IMR-90 (cell line): ENCODE measurements around the gene ALOX15. TPM values are rescaled to one million over a fixed set of nuclear protein-coding genes. Genes with fewer than 3 reads are reported as not detected.

Source experiments
- ATAC-seq: fragments of 200-7000 bp; cut with Tn5 transposase; 2 replicates; pipeline ENCODE4 v1.9.1; 2020; ENCODE audit warnings: low read depth, mild to moderate bottlenecking, moderate library complexity
- BruUV-seq: library from RNA; stranded (reverse); fragments of 400-500 nt; replicated peaks from 2 replicates; lab custom pipeline; 2021; lab: Mats Ljungman, UMichigan
- CTCF ChIA-PET: fragments of 300-600 bp; formaldehyde crosslinking; extraction: SDS; loops from one replicate; lab custom pipeline; 2021; ENCODE audit warnings: antibody characterized with exemption; lab: Yijun Ruan, JAX
- POLR2A ChIA-PET: fragments of 300-600 bp; sonication (Branson Sonifier 250); formaldehyde crosslinking; loops from one replicate; lab custom pipeline; 2022; ENCODE audit warnings: antibody characterized with exemption; ENCODE audit not compliant: unreplicated experiment; lab: Charles Lee
- DNase-seq: peaks from one replicate; pipeline ENCODE4 v3.0.0; 2013
- H2AFZ ChIP-seq: replicated peaks from 2 replicates; pipeline ENCODE3; 2013; ENCODE audit warnings: low read length, mild to moderate bottlenecking; ENCODE audit not compliant: poor library complexity
- H2AK5ac ChIP-seq: 2 replicates; pipeline ENCODE4 v1.6.1; 2013; ENCODE audit warnings: low read depth, low read length, inconsistent platforms
- H2AK9ac ChIP-seq: replicated peaks from 2 replicates; pipeline ENCODE3; 2013; ENCODE audit warnings: mild to moderate bottlenecking, low read depth, low read length, moderate library complexity; ENCODE audit not compliant: poor library complexity
- H2BK120ac ChIP-seq: 2 replicates; pipeline ENCODE4 v1.6.1; 2013; ENCODE audit warnings: low read depth, low read length, inconsistent platforms
- H2BK15ac ChIP-seq: 3 replicates; pipeline ENCODE4 v1.6.1; 2013; ENCODE audit warnings: low read depth, low read length, inconsistent platforms
- H2BK20ac ChIP-seq: 2 replicates; pipeline ENCODE4 v1.6.1; 2013; ENCODE audit warnings: low read depth, mild to moderate bottlenecking, inconsistent platforms, low read length, moderate library complexity
- H2BK5ac ChIP-seq: 2 replicates; pipeline ENCODE4 v1.6.1; 2013; ENCODE audit warnings: mild to moderate bottlenecking, low read depth, low read length, inconsistent platforms; ENCODE audit not compliant: poor library complexity, severe bottlenecking
- H3K14ac ChIP-seq: replicated peaks from 2 replicates; pipeline ENCODE4 v1.6.1; 2013; ENCODE audit warnings: low read depth, low read length, inconsistent platforms
- H3K18ac ChIP-seq: 2 replicates; pipeline ENCODE4 v1.6.1; 2013; ENCODE audit warnings: low read depth, low read length, control low read depth
- H3K23ac ChIP-seq: 2 replicates; pipeline ENCODE4 v1.6.1; 2013; ENCODE audit warnings: low read depth, low read length, inconsistent platforms
- H3K27ac ChIP-seq: 2 replicates; pipeline ENCODE4 v1.5.1; 2013; ENCODE audit warnings: mild to moderate bottlenecking, control low read depth, low read length; ENCODE audit not compliant: insufficient read depth
- H3K27me3 ChIP-seq: 2 replicates; pipeline ENCODE4 v1.6.1; 2013; ENCODE audit warnings: low read length; ENCODE audit not compliant: control insufficient read depth, insufficient read depth
- H3K36me3 ChIP-seq: 2 replicates; pipeline ENCODE4 v1.6.1; 2013; ENCODE audit warnings: low read length, mixed read lengths; ENCODE audit not compliant: control insufficient read depth, insufficient read depth
- H3K4ac ChIP-seq: 2 replicates; pipeline ENCODE4 v1.6.1; 2013; ENCODE audit warnings: low read depth, low read length, inconsistent platforms
- H3K4me1 ChIP-seq: 2 replicates; pipeline ENCODE4 v1.6.1; 2013; ENCODE audit warnings: low read length, mixed read lengths; ENCODE audit not compliant: control insufficient read depth, insufficient read depth
- H3K4me2 ChIP-seq: 2 replicates; pipeline ENCODE4 v1.6.1; 2013; ENCODE audit warnings: low read depth, mild to moderate bottlenecking, control low read depth, low read length, moderate library complexity
- H3K4me3 ChIP-seq: 2 replicates; pipeline ENCODE4 v1.5.1; 2013; ENCODE audit warnings: low read depth, mild to moderate bottlenecking, control low read depth, low read length, moderate library complexity; ENCODE audit not compliant: insufficient read depth
- H3K56ac ChIP-seq: 2 replicates; pipeline ENCODE4 v1.6.1; 2013; ENCODE audit warnings: low read length, inconsistent platforms; ENCODE audit not compliant: insufficient read depth; ENCODE audit errors: extremely low read depth
- H3K79me1 ChIP-seq, 2 experiments: 2 replicates each; pipeline ENCODE4 v1.6.1; 2013; ENCODE audit warnings: low read length in 2 of 2, inconsistent platforms in 1 of 2, low read depth in 1 of 2
- H3K9ac ChIP-seq: 2 replicates; pipeline ENCODE4 v1.6.1; 2013; ENCODE audit warnings: low read depth, low read length, control low read depth
- H3K9me1 ChIP-seq: 2 replicates; pipeline ENCODE4 v1.6.1; 2013; ENCODE audit warnings: low read length, inconsistent platforms; ENCODE audit not compliant: insufficient read depth
- H3K9me3 ChIP-seq: 2 replicates; pipeline ENCODE4 v1.6.1; 2013; ENCODE audit warnings: low read length; ENCODE audit not compliant: control insufficient read depth, insufficient read depth
- H4K20me1 ChIP-seq: 2 replicates; pipeline ENCODE4 v1.6.1; 2013; ENCODE audit warnings: low read length, inconsistent platforms; ENCODE audit not compliant: insufficient read depth
- H4K5ac ChIP-seq: 2 replicates; pipeline ENCODE4 v1.6.1; 2013; ENCODE audit warnings: mild to moderate bottlenecking, low read depth, low read length, control low read depth
- H4K8ac ChIP-seq, 2 experiments: 2 replicates each; pipeline ENCODE4 v1.6.1; 2013; ENCODE audit warnings: low read depth in 2 of 2, low read length in 2 of 2, control low read depth in 1 of 2, inconsistent platforms in 1 of 2
- H4K91ac ChIP-seq: 2 replicates; pipeline ENCODE4 v1.6.1; 2013; ENCODE audit warnings: low read depth, low read length, inconsistent platforms; ENCODE audit not compliant: insufficient read depth
- BHLHE40 ChIP-seq: fragments of 150-350 bp; IDR thresholded peaks from 2 replicates; pipeline ENCODE4 v1.6.1; 2016; ENCODE audit warnings: mild to moderate bottlenecking, low read depth, low read length
- CEBPB ChIP-seq: IDR thresholded peaks from 2 replicates; pipeline ENCODE4 v1.6.1; 2012; ENCODE audit warnings: low read depth, low read length, improper control_type of control experiment
- FOS ChIP-seq: fragments of 150-350 bp; IDR thresholded peaks from 2 replicates; pipeline ENCODE4 v1.6.1; 2016; ENCODE audit warnings: low read depth, low read length
- MAFK ChIP-seq: IDR thresholded peaks from 2 replicates; pipeline ENCODE4 v1.6.1; 2012; ENCODE audit warnings: low read depth, low read length, improper control_type of control experiment
- MAZ ChIP-seq: IDR thresholded peaks from 2 replicates; pipeline ENCODE4 v1.6.1; 2012; ENCODE audit warnings: low read depth, mild to moderate bottlenecking, low read length, improper control_type of control experiment, moderate library complexity, borderline replicate concordance
- MXI1 ChIP-seq: IDR thresholded peaks from 2 replicates; pipeline ENCODE4 v1.6.1; 2012; ENCODE audit warnings: low read depth, mild to moderate bottlenecking, low read length, moderate library complexity, borderline replicate concordance
- NFE2L2 ChIP-seq: fragments of 150-350 bp; IDR thresholded peaks from 2 replicates; pipeline ENCODE4 v1.6.1; 2016; ENCODE audit warnings: low read depth, mild to moderate bottlenecking, low read length
- POLR2A ChIP-seq: IDR thresholded peaks from 2 replicates; pipeline ENCODE4 v1.6.1; 2012; ENCODE audit warnings: mild to moderate bottlenecking, low read depth, low read length
- RCOR1 ChIP-seq: IDR thresholded peaks from 2 replicates; pipeline ENCODE4 v1.6.1; 2012; ENCODE audit warnings: mild to moderate bottlenecking, low read length, improper control_type of control experiment; ENCODE audit not compliant: insufficient replicate concordance
- RFX5 ChIP-seq: IDR thresholded peaks from 2 replicates; pipeline ENCODE4 v1.8.0; 2012; ENCODE audit warnings: low read depth, mild to moderate bottlenecking, low read length, moderate library complexity
- SMC3 ChIP-seq: fragments of 150-350 bp; IDR thresholded peaks from 2 replicates; pipeline ENCODE4 v1.6.1; 2016; ENCODE audit warnings: low read depth, mild to moderate bottlenecking, antibody characterized with exemption, low read length, moderate library complexity
- WGBS, 2 experiments: methylation state at CpG; one replicate each; pipeline versions ENCODE4 v1.1.5 to v1.1.7; 2013; ENCODE audit warnings: missing lambda C conversion rate in 2 of 2; ENCODE audit not compliant: insufficient read length in 1 of 2; ENCODE audit errors: extremely low coverage in 2 of 2; 5-methylcytosine and 5-hydroxymethylcytosine counted together
- dilution Hi-C: fragments of 300-500 bp; cut with HindIII; formaldehyde crosslinking; loops from one replicate; pipeline ENCODE4 v1.14.3; 2018; ENCODE audit warnings: low sequenced_read_pairs; ENCODE audit not compliant: unreplicated experiment
- in situ Hi-C: fragments of 300-500 bp; cut with MboI; formaldehyde crosslinking; loops from 3 replicates; pipeline ENCODE4 v1.14.3; 2019; ENCODE audit warnings: low sequenced_read_pairs, inconsistent platforms, mixed read lengths
- intact Hi-C: fragments of 100-400 bp; cut with micrococcal nuclease; formaldehyde crosslinking; loops from 2 replicates; pipeline ENCODE4 v1.10.0; 2022
- polyA plus RNA-seq, 3 experiments: library from polyadenylated mRNA; depleted of rRNA; stranded (reverse); fragments of >200 nt; gene quantifications; 2 replicates each; pipeline ENCODE4 v1.2.3, GENCODE V29; 2012; ENCODE audit warnings: low replicate concordance in 1 of 3
- total RNA-seq: library from RNA; depleted of rRNA; stranded (reverse); fragments of >200 nt; gene quantifications from 2 replicates; pipeline ENCODE4 v1.2.3, GENCODE V29; 2012
- TF ChIP-seq, protein P1 (sequence below): conservative IDR thresholded peaks from 2 replicates; pipeline ENCODE4 v1.5.1; 2012; ENCODE audit warnings: mild to moderate bottlenecking, low read depth, low read length, improper control_type of control experiment
- TF ChIP-seq, protein P2 (sequence below): fragments of 150-350 bp; IDR thresholded peaks from 2 replicates; pipeline ENCODE4 v1.6.1; 2017; ENCODE audit warnings: mild to moderate bottlenecking, antibody characterized with exemption, low read length, low read depth
- TF ChIP-seq, protein P3 (sequence below): fragments of 150-350 bp; IDR thresholded peaks from 2 replicates; pipeline ENCODE4 v1.6.1; 2016; ENCODE audit warnings: low read depth, mild to moderate bottlenecking, low read length, moderate library complexity, borderline replicate concordance

ALOX15 gene
- total and polyA plus RNA-seq, 2 of the 4 experiments (the other 2 are of a cell fraction), result not detected

DNA sequence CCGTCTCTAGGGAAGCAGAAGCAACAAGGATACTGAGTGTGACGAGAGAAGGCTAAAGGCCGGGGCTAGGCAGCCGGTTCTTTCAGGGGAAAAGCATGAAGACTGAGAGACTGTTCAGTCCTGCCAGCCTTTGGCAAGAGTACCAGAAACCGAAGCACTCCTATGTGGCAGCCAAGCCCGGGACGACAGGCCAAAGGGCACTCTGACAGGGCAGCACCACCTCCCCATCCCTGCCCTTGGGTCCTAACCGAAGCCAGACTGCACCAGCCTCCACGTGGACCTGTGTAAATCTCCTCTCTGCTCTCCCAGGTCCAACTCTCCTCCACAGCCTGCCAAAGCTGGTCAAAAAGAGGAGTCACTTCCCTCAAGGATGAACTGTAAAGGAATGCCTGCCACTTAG lies 23.5 kb upstream of the ALOX15 start:
- Histone ChIP-seq H2BK5ac (no peak overlapping the region), H2BK120ac (no peak overlapping the region), H2AFZ (no peak overlapping the region), H3K4me2 (no peak overlapping the region), H4K8ac (no peak overlapping the region), H3K9me3 (no peaks in the 10 kb centered on the region), H4K20me1 (no peaks in the 10 kb centered on the region), H3K23ac (no peak overlapping the region), H3K27me3 (peaks cover 22% of the 10 kb centered on the region), H3K4me3 (no peak overlapping the region), H3K36me3 (no peaks in the 10 kb centered on the region), H2AK9ac (no peak overlapping the region), H3K18ac (no peak overlapping the region), H3K79me1 (no peaks in the 10 kb centered on the region), H2AK5ac (no peak overlapping the region), H4K5ac (no peak overlapping the region), H3K4ac (no peak overlapping the region), H3K4me1 (no peaks in the 10 kb centered on the region), H3K56ac (no peak overlapping the region), H2BK20ac (no peak overlapping the region), H4K91ac (no peak overlapping the region), H3K9ac (no peak overlapping the region), H3K14ac (no peak overlapping the region), H3K27ac (no peak overlapping the region), H3K9me1 (no peaks in the 10 kb centered on the region), H2BK15ac (no peak overlapping the region)
- DNase-seq (no peak), ATAC-seq (no peak)
- BruUV-seq, result no TSS peak
- in situ Hi-C loops, result no loop called here
- CTCF ChIA-PET, result no interaction called here
- 74% methylated on average over 8 of the region's 9 CpGs; no CpG with 5 or more reads in 1 of the 2 experiments for WGBS, 2 experiments
- intact Hi-C loops, result no loop called here
- POLR2A ChIA-PET, result no interaction called here
- no peak for TF ChIP-seq FOS
- TF ChIP-seq, protein P1, sequence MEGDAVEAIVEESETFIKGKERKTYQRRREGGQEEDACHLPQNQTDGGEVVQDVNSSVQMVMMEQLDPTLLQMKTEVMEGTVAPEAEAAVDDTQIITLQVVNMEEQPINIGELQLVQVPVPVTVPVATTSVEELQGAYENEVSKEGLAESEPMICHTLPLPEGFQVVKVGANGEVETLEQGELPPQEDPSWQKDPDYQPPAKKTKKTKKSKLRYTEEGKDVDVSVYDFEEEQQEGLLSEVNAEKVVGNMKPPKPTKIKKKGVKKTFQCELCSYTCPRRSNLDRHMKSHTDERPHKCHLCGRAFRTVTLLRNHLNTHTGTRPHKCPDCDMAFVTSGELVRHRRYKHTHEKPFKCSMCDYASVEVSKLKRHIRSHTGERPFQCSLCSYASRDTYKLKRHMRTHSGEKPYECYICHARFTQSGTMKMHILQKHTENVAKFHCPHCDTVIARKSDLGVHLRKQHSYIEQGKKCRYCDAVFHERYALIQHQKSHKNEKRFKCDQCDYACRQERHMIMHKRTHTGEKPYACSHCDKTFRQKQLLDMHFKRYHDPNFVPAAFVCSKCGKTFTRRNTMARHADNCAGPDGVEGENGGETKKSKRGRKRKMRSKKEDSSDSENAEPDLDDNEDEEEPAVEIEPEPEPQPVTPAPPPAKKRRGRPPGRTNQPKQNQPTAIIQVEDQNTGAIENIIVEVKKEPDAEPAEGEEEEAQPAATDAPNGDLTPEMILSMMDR, result no peak
- TF ChIP-seq RCOR1, result no peak
- no peak for TF ChIP-seq MAFK
- TF ChIP-seq SMC3, result no peak
- TF ChIP-seq MAZ, result no peak
- no peak for TF ChIP-seq BHLHE40
- TF ChIP-seq, protein P2, sequence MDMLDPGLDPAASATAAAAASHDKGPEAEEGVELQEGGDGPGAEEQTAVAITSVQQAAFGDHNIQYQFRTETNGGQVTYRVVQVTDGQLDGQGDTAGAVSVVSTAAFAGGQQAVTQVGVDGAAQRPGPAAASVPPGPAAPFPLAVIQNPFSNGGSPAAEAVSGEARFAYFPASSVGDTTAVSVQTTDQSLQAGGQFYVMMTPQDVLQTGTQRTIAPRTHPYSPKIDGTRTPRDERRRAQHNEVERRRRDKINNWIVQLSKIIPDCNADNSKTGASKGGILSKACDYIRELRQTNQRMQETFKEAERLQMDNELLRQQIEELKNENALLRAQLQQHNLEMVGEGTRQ, result no peak
- no peak for TF ChIP-seq POLR2A
- no peak for TF ChIP-seq CEBPB
- TF ChIP-seq RFX5, result no peak
- TF ChIP-seq, protein P3, sequence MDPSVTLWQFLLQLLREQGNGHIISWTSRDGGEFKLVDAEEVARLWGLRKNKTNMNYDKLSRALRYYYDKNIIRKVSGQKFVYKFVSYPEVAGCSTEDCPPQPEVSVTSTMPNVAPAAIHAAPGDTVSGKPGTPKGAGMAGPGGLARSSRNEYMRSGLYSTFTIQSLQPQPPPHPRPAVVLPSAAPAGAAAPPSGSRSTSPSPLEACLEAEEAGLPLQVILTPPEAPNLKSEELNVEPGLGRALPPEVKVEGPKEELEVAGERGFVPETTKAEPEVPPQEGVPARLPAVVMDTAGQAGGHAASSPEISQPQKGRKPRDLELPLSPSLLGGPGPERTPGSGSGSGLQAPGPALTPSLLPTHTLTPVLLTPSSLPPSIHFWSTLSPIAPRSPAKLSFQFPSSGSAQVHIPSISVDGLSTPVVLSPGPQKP, result no peak
- no peak for TF ChIP-seq NFE2L2
- no peak for TF ChIP-seq MXI1
- dilution Hi-C loops, result no loop called here
